CD4-positive, alpha-beta T cell (primary cell): ENCODE measurements around the gene ZP3. TPM values are rescaled to one million over a fixed set of nuclear protein-coding genes. Genes with fewer than 3 reads are reported as not detected.
"Not testable (repeated sequence)": the region's sequence is repeated elsewhere in the genome, so short reads cannot be mapped to it uniquely, and the experiment has no call there.

Source experiments
- ATAC-seq: fragments of 200-7000 bp; cut with Tn5 transposase; one replicate; pipeline ENCODE4 v1.10.0; 2022; ENCODE audit warnings: mild to moderate bottlenecking; ENCODE audit not compliant: poor library complexity
- CTCF ChIA-PET: fragments of 350-600 bp; sonication (Branson Sonifier 250); formaldehyde crosslinking; loops from one replicate; lab custom pipeline; 2021; ENCODE audit warnings: antibody characterized with exemption, inconsistent platforms; lab: Charles Lee
- POLR2A ChIA-PET: fragments of 350-600 bp; sonication (Branson Sonifier 250); formaldehyde crosslinking; loops from one replicate; lab custom pipeline; 2021; ENCODE audit warnings: antibody characterized with exemption, inconsistent platforms; lab: Charles Lee
- DNase-seq, 14 experiments: peaks; one replicate each; pipeline ENCODE4 v3.0.0-alpha.2; 2013 to 2020; ENCODE audit warnings: mixed read lengths in 2 of 14
- H3K27ac ChIP-seq, 2 donors: one replicate each; pipeline versions ENCODE4 v1.5.1 to v1.7.0; 2013; ENCODE audit warnings: low read length in 2 of 2, low read depth in 1 of 2, mild to moderate bottlenecking in 1 of 2
- H3K27me3 ChIP-seq, 2 experiments: 1 replicate in 1 of 2; 2 replicates in 1 of 2; pipeline versions ENCODE4 v1.6.1 to v1.7.0; 2013; ENCODE audit warnings: low read length in 2 of 2, control low read depth in 1 of 2, mild to moderate bottlenecking in 1 of 2, moderate library complexity in 1 of 2; ENCODE audit not compliant: insufficient read depth in 2 of 2, control insufficient read depth in 1 of 2
- H3K36me3 ChIP-seq: one replicate; pipeline ENCODE4 v1.6.1; 2013; ENCODE audit warnings: low read length, control low read depth; ENCODE audit not compliant: insufficient read depth
- H3K4me1 ChIP-seq: one replicate; pipeline ENCODE4 v1.6.1; 2013; ENCODE audit warnings: low read length, control low read depth; ENCODE audit not compliant: insufficient read depth
- H3K4me3 ChIP-seq: one replicate; pipeline ENCODE4 v1.5.1; 2013; ENCODE audit warnings: mild to moderate bottlenecking, low read length, moderate library complexity
- H3K9me3 ChIP-seq, 2 experiments: 1 replicate in 1 of 2; 2 replicates in 1 of 2; pipeline versions ENCODE4 v1.6.1 to v1.7.0; 2013; ENCODE audit warnings: low read length in 2 of 2, mild to moderate bottlenecking in 2 of 2, control low read depth in 1 of 2, moderate library complexity in 1 of 2; ENCODE audit not compliant: control insufficient read depth in 1 of 2, insufficient read depth in 1 of 2
- H3K27ac Mint-ChIP-seq: one replicate; pipeline ENCODE4 v1.8.0; 2020; ENCODE audit warnings: mixed read lengths
- H3K27me3 Mint-ChIP-seq: one replicate; pipeline ENCODE4 v1.8.0; 2021; ENCODE audit warnings: mixed read lengths
- H3K36me3 Mint-ChIP-seq: one replicate; pipeline ENCODE4 v1.8.0; 2021; ENCODE audit warnings: low read depth, mixed read lengths
- H3K4me1 Mint-ChIP-seq: one replicate; pipeline ENCODE4 v1.8.0; 2021; ENCODE audit warnings: low read depth, mixed read lengths
- H3K4me3 Mint-ChIP-seq: one replicate; pipeline ENCODE4 v1.8.0; 2020; ENCODE audit warnings: mild to moderate bottlenecking, mixed read lengths
- H3K9me3 Mint-ChIP-seq: one replicate; pipeline ENCODE4 v1.8.0; 2020; ENCODE audit warnings: mixed read lengths
- intact Hi-C, 2 experiments: fragments of 100-400 bp; cut with DNase I in 1 of 2; cut with micrococcal nuclease in 1 of 2; formaldehyde crosslinking; loops; one replicate each; pipeline versions ENCODE4 v1.15.1 to v1.9.0; 2023 to 2025; cut with DNase I, micrococcal nuclease
- total RNA-seq, 174 experiments: library from RNA in 2 of 174; stranded (reverse) in 2 of 174; gene quantifications; one replicate each; pipeline ENCODE4 v1.2.3 and lab custom pipeline; 2021 to 2026
- TF ChIP-seq, protein P1 (sequence below): fragments of 200-600 bp; IDR thresholded peaks from one replicate; pipeline ENCODE4 v1.8.0; 2022; ENCODE audit warnings: antibody characterized with exemption, mild to moderate bottlenecking

Gene ZP3
- total RNA-seq, 2 experiments from 2014 or later: 3.2 to 7.0 TPM

DNA sequence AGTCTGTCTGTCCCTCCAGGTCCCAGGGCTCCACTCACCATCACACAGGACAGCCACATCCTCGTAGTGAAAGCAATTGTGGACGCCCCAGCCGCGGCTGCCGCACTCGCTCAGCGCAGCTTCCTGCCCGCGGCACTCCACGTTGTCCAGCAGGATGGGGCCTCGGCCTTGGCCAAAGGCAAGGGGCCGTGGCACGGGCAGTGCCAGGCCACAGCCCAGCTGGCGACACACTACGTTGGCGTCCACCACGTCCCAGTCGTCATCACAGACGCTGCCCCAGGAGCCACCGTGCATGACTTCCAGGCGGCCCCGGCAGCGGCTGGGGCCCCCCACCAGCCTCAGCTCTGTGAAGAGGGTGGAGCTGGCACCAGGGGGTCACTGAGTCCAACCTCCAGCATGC is 24.5 kb upstream of the ZP3 start:
- H3K36me3 ChIP-seq: no peaks in the 10 kb centered on the region
- H3K27me3 ChIP-seq: no peaks in the 10 kb centered on the region
- Mint-ChIP-seq H3K36me3 (no peaks in the 10 kb centered on the region), H3K9me3 (no peaks in the 10 kb centered on the region), H3K4me1 (peaks cover 15% of the 10 kb centered on the region), H3K27me3 (no peaks in the 10 kb centered on the region), H3K4me3 (no peak overlapping the region), H3K27ac (no peak overlapping the region)
- no peak for ATAC-seq
- H3K4me1 ChIP-seq: peaks cover 19% of the 10 kb centered on the region
- intact Hi-C loops: no loop called here
- H3K4me3 ChIP-seq: no peak overlapping the region
- TF ChIP-seq, protein P1, sequence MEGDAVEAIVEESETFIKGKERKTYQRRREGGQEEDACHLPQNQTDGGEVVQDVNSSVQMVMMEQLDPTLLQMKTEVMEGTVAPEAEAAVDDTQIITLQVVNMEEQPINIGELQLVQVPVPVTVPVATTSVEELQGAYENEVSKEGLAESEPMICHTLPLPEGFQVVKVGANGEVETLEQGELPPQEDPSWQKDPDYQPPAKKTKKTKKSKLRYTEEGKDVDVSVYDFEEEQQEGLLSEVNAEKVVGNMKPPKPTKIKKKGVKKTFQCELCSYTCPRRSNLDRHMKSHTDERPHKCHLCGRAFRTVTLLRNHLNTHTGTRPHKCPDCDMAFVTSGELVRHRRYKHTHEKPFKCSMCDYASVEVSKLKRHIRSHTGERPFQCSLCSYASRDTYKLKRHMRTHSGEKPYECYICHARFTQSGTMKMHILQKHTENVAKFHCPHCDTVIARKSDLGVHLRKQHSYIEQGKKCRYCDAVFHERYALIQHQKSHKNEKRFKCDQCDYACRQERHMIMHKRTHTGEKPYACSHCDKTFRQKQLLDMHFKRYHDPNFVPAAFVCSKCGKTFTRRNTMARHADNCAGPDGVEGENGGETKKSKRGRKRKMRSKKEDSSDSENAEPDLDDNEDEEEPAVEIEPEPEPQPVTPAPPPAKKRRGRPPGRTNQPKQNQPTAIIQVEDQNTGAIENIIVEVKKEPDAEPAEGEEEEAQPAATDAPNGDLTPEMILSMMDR: no peak
- CTCF ChIA-PET: no interaction called here
- no peak for DNase-seq
- no peak overlapping the region for H3K27ac ChIP-seq
- POLR2A ChIA-PET: no interaction called here
- H3K9me3 ChIP-seq: no peaks in the 10 kb centered on the region

DNA sequence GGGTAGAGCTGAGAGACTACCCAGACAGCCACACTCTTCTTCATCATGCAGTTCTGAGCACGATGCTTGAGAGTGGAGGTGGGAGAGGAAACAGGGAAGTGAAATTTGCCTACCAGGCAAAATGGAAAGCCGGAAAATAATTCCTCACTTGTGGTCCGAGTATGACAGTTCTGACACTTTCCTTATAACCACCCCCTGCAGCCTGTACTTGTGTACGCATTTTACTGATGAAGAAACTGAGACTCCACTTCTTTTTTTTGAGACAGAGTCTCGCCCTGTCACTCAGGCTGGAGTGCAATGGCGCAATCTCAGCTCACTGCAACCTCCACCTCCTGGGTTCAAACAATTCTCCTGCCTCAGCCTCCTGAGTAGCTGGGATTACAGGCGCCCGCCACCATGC is 21.7 kb upstream of the ZP3 start:
- H3K27me3 ChIP-seq, H3K27ac ChIP-seq, H3K4me3 Mint-ChIP-seq, CTCF ChIA-PET, H3K4me1 ChIP-seq, H3K27ac Mint-ChIP-seq, H3K36me3 ChIP-seq, intact Hi-C loops, H3K36me3 Mint-ChIP-seq, POLR2A ChIA-PET, DNase-seq, ATAC-seq, H3K9me3 Mint-ChIP-seq, H3K27me3 Mint-ChIP-seq, H3K4me1 Mint-ChIP-seq, H3K9me3 ChIP-seq, H3K4me3 ChIP-seq: not testable (repeated sequence)

DNA sequence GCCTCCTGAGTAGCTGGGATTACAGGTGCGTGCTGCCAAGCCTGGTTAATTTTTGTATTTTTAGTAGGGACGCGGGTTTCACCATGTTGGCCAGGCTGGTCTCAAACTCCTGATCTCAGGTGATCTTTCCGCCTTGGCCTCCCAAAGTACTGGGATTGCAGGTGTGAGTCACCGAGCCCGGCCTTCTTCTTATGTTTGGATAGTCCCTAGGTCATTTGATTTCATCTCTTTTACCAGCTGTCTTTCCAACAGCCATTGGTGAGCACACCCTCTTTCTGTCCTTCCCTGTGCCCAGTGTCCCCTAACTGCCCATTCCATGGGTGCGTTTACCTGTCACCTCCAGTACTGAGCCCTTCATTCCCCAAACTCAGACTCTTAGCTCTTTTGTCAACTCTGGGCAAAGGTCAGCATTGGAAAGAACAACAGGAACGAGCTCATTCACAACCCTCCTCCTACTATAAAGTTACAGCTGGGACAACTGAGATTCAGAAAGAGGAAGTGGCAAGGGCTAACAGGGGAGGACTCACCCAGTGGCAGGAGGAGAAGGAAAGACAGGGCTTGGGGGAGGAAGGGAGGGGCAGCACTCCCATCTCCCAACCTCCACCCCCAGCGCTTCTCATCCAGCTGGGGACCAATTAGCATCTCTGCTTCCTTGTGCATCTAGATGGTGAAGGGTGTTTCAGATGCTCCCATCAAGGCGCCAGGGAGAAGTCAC is 20.8 kb upstream of the ZP3 start:
- no peaks in the 10 kb centered on the region for H3K36me3 Mint-ChIP-seq
- intact Hi-C loops: no loop called here
- H3K27me3 Mint-ChIP-seq: no peaks in the 10 kb centered on the region
- Histone ChIP-seq H3K27me3 (no peaks in the 10 kb centered on the region), H3K9me3 (no peaks in the 10 kb centered on the region), H3K4me1 (no peaks in the 10 kb centered on the region), H3K27ac (no peak overlapping the region), H3K4me3 (no peak overlapping the region), H3K36me3 (no peaks in the 10 kb centered on the region)
- no peak overlapping the region for H3K27ac Mint-ChIP-seq
- CTCF ChIA-PET: no interaction called here
- no peak overlapping the region for H3K4me3 Mint-ChIP-seq
- no peaks in the 10 kb centered on the region for H3K9me3 Mint-ChIP-seq
- H3K4me1 Mint-ChIP-seq: no peaks in the 10 kb centered on the region
- POLR2A ChIA-PET: no interaction called here
- DNase-seq: no peak
- ATAC-seq: no peak
- TF ChIP-seq, protein P1: no peak

DNA sequence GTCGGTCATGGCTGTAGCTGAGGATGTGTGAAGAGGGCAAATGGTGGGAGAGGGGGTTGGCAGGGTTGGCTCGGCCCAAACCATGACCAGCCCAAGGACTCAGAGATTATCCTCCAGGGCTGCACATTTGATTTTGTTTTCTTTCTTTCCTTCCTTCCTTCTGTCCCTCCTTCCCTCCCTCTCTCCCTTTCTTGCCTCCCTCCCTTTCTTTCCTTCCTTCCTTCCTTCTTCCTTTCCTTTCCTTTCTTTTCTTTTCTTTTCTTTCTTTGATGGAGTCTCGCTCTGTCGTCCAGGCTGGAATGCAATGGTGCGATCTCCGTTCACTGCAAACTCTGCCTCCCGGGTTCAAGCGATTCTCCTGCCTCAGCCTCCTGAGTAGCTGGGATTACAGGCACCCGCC is 19.0 kb upstream of the ZP3 start:
- Mint-ChIP-seq H3K27me3 (no peaks in the 10 kb centered on the region), H3K9me3 (no peaks in the 10 kb centered on the region), H3K27ac (no peak overlapping the region), H3K36me3 (no peaks in the 10 kb centered on the region), H3K4me3 (no peak overlapping the region), H3K4me1 (no peaks in the 10 kb centered on the region)
- ChIA-PET POLR2A (no interaction called here), CTCF (interaction anchor here (1.2 kb wide), 1 partner anchor 92 kb away, joined by 3 read pairs; no protein-coding TSS in a partner anchor)
- Histone ChIP-seq H3K36me3 (no peaks in the 10 kb centered on the region), H3K4me3 (no peak overlapping the region), H3K27me3 (no peaks in the 10 kb centered on the region), H3K4me1 (no peaks in the 10 kb centered on the region), H3K9me3 (no peaks in the 10 kb centered on the region), H3K27ac (no peak overlapping the region)
- TF ChIP-seq, protein P1: no peak
- DNase-seq (no peak), ATAC-seq (no peak)
- intact Hi-C loops: no loop called here
